Activated naive CD8-positive, alpha-beta T cell treated with anti-CD3 and anti-CD28 coated beads, Interleukin-2, amount 10 ng/mL, durations not matched to agents 7 days and 5 days (primary cell): ENCODE results near the gene PTH1R. TPM values are rescaled to one million over a fixed set of nuclear protein-coding genes. Genes with fewer than 3 reads are reported as not detected.
A peak's percentile ranks its signal among the peaks of the same experiment; 100 is the strongest.

ENCODE experiments used
- ATAC-seq: fragments of 150-1000 bp; cut with Tn5 transposase; one replicate; pipeline ENCODE4 v1.10.0; 2021; ENCODE audit warnings: low read depth, moderate library complexity
- POLR2A ChIA-PET: fragments of 350-600 bp; sonication (Branson Sonifier 250); formaldehyde crosslinking; loops from one replicate; lab custom pipeline; 2021; ENCODE audit warnings: antibody characterized with exemption; lab: Charles Lee
- DNase-seq: peaks from one replicate; pipeline ENCODE4 v3.0.0; 2021
- H3K27ac Mint-ChIP-seq: one replicate; pipeline ENCODE4 v1.8.0; 2022; ENCODE audit warnings: mild to moderate bottlenecking, mixed read lengths
- H3K27me3 Mint-ChIP-seq: one replicate; pipeline ENCODE4 v1.8.0; 2022; ENCODE audit warnings: mild to moderate bottlenecking, moderate library complexity, mixed read lengths
- H3K36me3 Mint-ChIP-seq: one replicate; pipeline ENCODE4 v1.8.0; 2021; ENCODE audit warnings: mild to moderate bottlenecking, mixed read lengths
- H3K4me1 Mint-ChIP-seq: one replicate; pipeline ENCODE4 v1.8.0; 2021; ENCODE audit warnings: mixed read lengths
- H3K4me3 Mint-ChIP-seq: one replicate; pipeline ENCODE4 v1.8.0; 2022; ENCODE audit warnings: mild to moderate bottlenecking, moderate library complexity, mixed read lengths
- H3K9me3 Mint-ChIP-seq: one replicate; pipeline ENCODE4 v1.8.0; 2021; ENCODE audit warnings: mixed read lengths
- total RNA-seq, 2 experiments: library from RNA; stranded (reverse); gene quantifications; one replicate each; pipeline ENCODE4 v1.2.3, GENCODE V29; 2021

PTH1R gene
- total RNA-seq, 2 experiments from 2014 or later, result not detected

- ATAC-seq (no peak), DNase-seq (no peak)
- Mint-ChIP-seq H3K36me3 (peaks cover 17% of the 10 kb centered on the region), H3K27ac (no peak overlapping the region), H3K27me3 (no peaks in the 10 kb centered on the region), H3K4me3 (no peak overlapping the region), H3K4me1 (peaks cover 34% of the 10 kb centered on the region), H3K9me3 (peaks cover under 1% of the 10 kb centered on the region)
- POLR2A ChIA-PET, result interaction anchor here (2.1 kb wide), 1 partner anchor 13 kb away, joined by 6 read pairs; no protein-coding TSS in a partner anchor
Observed at GRCh38 chr3:46934072-46934471, 56.6 kb downstream of the PTH1R start.

- Mint-ChIP-seq H3K27ac (no peak overlapping the region), H3K36me3 (peaks cover 14% of the 10 kb centered on the region), H3K9me3 (no peaks in the 10 kb centered on the region), H3K4me3 (no peak overlapping the region), H3K27me3 (no peaks in the 10 kb centered on the region), H3K4me1 (peaks cover 37% of the 10 kb centered on the region)
- ATAC-seq (no peak), DNase-seq (no peak)
- POLR2A ChIA-PET, result interaction anchor here (2.1 kb wide), 1 partner anchor 13 kb away, joined by 6 read pairs; no protein-coding TSS in a partner anchor
Observed at GRCh38 chr3:46934498-46935167, 57.1 kb downstream of the PTH1R start.

GRCh38 chr3:46935168-46935858 is 57.8 kb downstream of the PTH1R start:
- Mint-ChIP-seq H3K27ac (no peak overlapping the region), H3K4me1 (peaks cover 40% of the 10 kb centered on the region), H3K27me3 (no peaks in the 10 kb centered on the region), H3K36me3 (peaks cover 12% of the 10 kb centered on the region), H3K4me3 (no peak overlapping the region), H3K9me3 (no peaks in the 10 kb centered on the region)
- ATAC-seq (no peak), DNase-seq (no peak)
- POLR2A ChIA-PET, result no interaction called here

GRCh38 chr3:46935989-46936558 is 58.6 kb downstream of the PTH1R start:
- peaks cover 38% of the 10 kb centered on the region for H3K4me1 Mint-ChIP-seq
- no peaks in the 10 kb centered on the region for H3K9me3 Mint-ChIP-seq
- ATAC-seq (no peak), DNase-seq (no peak)
- POLR2A ChIA-PET, result no interaction called here
- H3K27me3 Mint-ChIP-seq, result no peaks in the 10 kb centered on the region
- H3K4me3 Mint-ChIP-seq, result no peak overlapping the region
- H3K27ac Mint-ChIP-seq, result peak overlapping the region; percentile 36
- peaks cover 5% of the 10 kb centered on the region for H3K36me3 Mint-ChIP-seq

- POLR2A ChIA-PET, result no interaction called here
- H3K27me3 Mint-ChIP-seq, result no peaks in the 10 kb centered on the region
- no peaks in the 10 kb centered on the region for H3K9me3 Mint-ChIP-seq
- no peak for DNase-seq
- no peak overlapping the region for H3K27ac Mint-ChIP-seq
- peaks cover 4% of the 10 kb centered on the region for H3K36me3 Mint-ChIP-seq
- no peak overlapping the region for H3K4me3 Mint-ChIP-seq
- H3K4me1 Mint-ChIP-seq, result peaks cover 33% of the 10 kb centered on the region
- ATAC-seq, result no peak
Observed at GRCh38 chr3:46936733-46937250, 59.3 kb downstream of the PTH1R start.

GRCh38 chr3:46938118-46938517 is 60.6 kb downstream of the PTH1R start:
- Mint-ChIP-seq H3K36me3 (peaks cover 6% of the 10 kb centered on the region), H3K9me3 (no peaks in the 10 kb centered on the region), H3K4me1 (peaks cover 30% of the 10 kb centered on the region), H3K27me3 (no peaks in the 10 kb centered on the region), H3K4me3 (no peak overlapping the region), H3K27ac (no peak overlapping the region)
- DNase-seq, result no peak
- POLR2A ChIA-PET, result no interaction called here
- no peak for ATAC-seq

GRCh38 chr3:46939578-46940445 is 62.3 kb downstream of the PTH1R start:
- ATAC-seq, result no peak
- Mint-ChIP-seq H3K4me1 (peaks cover 31% of the 10 kb centered on the region), H3K4me3 (no peak overlapping the region), H3K27me3 (no peaks in the 10 kb centered on the region), H3K9me3 (no peaks in the 10 kb centered on the region), H3K27ac (peak overlapping the region; percentile 26), H3K36me3 (peaks cover 8% of the 10 kb centered on the region)
- POLR2A ChIA-PET, result interaction anchor here (0.8 kb wide), 1 partner anchor 26 kb away, joined by 3 read pairs; no protein-coding TSS in a partner anchor
- no peak for DNase-seq

GRCh38 chr3:46942076-46942475 is 64.6 kb downstream of the PTH1R start:
- Mint-ChIP-seq H3K4me1 (peaks cover 40% of the 10 kb centered on the region), H3K27me3 (no peaks in the 10 kb centered on the region), H3K36me3 (peaks cover 20% of the 10 kb centered on the region), H3K9me3 (no peaks in the 10 kb centered on the region), H3K27ac (no peak overlapping the region), H3K4me3 (no peak overlapping the region)
- ATAC-seq, result no peak
- DNase-seq, result no peak
- POLR2A ChIA-PET, result no interaction called here

GRCh38 chr3:46942481-46943236 is 65.1 kb downstream of the PTH1R start:
- no peak for DNase-seq
- Mint-ChIP-seq H3K4me1 (peaks cover 45% of the 10 kb centered on the region), H3K4me3 (no peak overlapping the region), H3K27me3 (no peaks in the 10 kb centered on the region), H3K27ac (peak overlapping the region; percentile 60), H3K36me3 (peaks cover 20% of the 10 kb centered on the region), H3K9me3 (no peaks in the 10 kb centered on the region)
- ATAC-seq, result no peak
- POLR2A ChIA-PET, result no interaction called here

- H3K9me3 Mint-ChIP-seq, result no peaks in the 10 kb centered on the region
- H3K27me3 Mint-ChIP-seq, result no peaks in the 10 kb centered on the region
- DNase-seq, result no peak
- peaks cover 18% of the 10 kb centered on the region for H3K36me3 Mint-ChIP-seq
- POLR2A ChIA-PET, result interaction anchor here (0.6 kb wide), 1 partner anchor 20 kb away, joined by 3 read pairs; no protein-coding TSS in a partner anchor
- peaks cover 53% of the 10 kb centered on the region for H3K4me1 Mint-ChIP-seq
- no peak overlapping the region for H3K4me3 Mint-ChIP-seq
- no peak for ATAC-seq
- no peak overlapping the region for H3K27ac Mint-ChIP-seq
Observed at GRCh38 chr3:46943237-46944187, 66.0 kb downstream of the PTH1R start.

- H3K9me3 Mint-ChIP-seq, result no peaks in the 10 kb centered on the region
- peaks cover 58% of the 10 kb centered on the region for H3K4me1 Mint-ChIP-seq
- peak overlapping the region; percentile 21 for H3K27ac Mint-ChIP-seq
- peaks cover 18% of the 10 kb centered on the region for H3K36me3 Mint-ChIP-seq
- POLR2A ChIA-PET, result no interaction called here
- ATAC-seq (no peak), DNase-seq (no peak)
- H3K27me3 Mint-ChIP-seq, result no peaks in the 10 kb centered on the region
- no peak overlapping the region for H3K4me3 Mint-ChIP-seq
Observed at GRCh38 chr3:46944191-46944590, 66.7 kb downstream of the PTH1R start.
